Measurements from ENCODE around the gene MEF2A. TPM values are rescaled to one million over a fixed set of nuclear protein-coding genes. Genes with fewer than 3 reads are reported as not detected.
A peak's percentile ranks its signal among the peaks of the same experiment; 100 is the strongest.

MEF2A gene
- total and polyA plus RNA-seq, 4 experiments from 2014 or later: 11.4 to 27.8 (median 22.7) TPM

DNA sequence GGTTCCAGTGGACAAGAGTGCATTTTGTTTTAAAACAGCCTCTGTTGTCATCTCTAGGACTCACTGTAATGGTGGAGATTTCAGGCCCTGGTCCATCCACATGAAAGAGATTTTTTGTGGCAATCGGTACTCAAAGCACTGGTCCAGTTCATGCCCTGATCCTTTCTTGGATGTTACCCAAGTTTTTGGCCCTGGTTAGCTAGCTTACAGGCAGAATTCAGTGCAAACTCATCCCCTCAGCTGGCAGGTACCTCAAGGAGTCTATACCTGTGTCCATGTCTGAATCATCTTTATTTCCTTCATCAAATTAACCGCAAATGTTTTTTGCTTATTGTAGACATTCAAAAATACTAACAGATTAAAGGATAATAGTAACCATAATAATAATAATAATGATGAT, 13.7 kb upstream of the MEF2A start:
- Histone ChIP-seq H3K36me3 (ENCODE audit: insufficient read depth, low read length) (no peaks in the 10 kb centered on the region), H3K9me3 (ENCODE audit: control insufficient read depth in 1 of 2, low read length in 2 of 2) (no peaks in the 10 kb centered on the region), H3K27me3 (ENCODE audit: insufficient read depth, low read length) (no peaks in the 10 kb centered on the region), H3K27ac (ENCODE audit: low read depth, low read length) (no peak overlapping the region), H3K4me1 (ENCODE audit: insufficient read depth, low read length) (no peaks in the 10 kb centered on the region), H3K4me3 (ENCODE audit: low read length in 2 of 2) (no peak overlapping the region)
- no peaks in the 10 kb centered on the region for H3K4me1 Mint-ChIP-seq
- H3K4me3 Mint-ChIP-seq: no peak overlapping the region
- H3K27me3 Mint-ChIP-seq: peaks cover 2% of the 10 kb centered on the region in 2 donors
- CTCF ChIA-PET (ENCODE audit: partially characterized antibody): no interaction called here
- POLR2A ChIA-PET (ENCODE audit: partially characterized antibody): no interaction called here
- peaks cover 0 to 1% (median 0%) of the 10 kb centered on the region in 8 donors for H3K9me3 Mint-ChIP-seq
- intact Hi-C loops (cut with micrococcal nuclease): no loop called here
- H3K36me3 Mint-ChIP-seq: no peaks in the 10 kb centered on the region
- no peak for DNase-seq
- no peak overlapping the region for H3K27ac Mint-ChIP-seq

DNA sequence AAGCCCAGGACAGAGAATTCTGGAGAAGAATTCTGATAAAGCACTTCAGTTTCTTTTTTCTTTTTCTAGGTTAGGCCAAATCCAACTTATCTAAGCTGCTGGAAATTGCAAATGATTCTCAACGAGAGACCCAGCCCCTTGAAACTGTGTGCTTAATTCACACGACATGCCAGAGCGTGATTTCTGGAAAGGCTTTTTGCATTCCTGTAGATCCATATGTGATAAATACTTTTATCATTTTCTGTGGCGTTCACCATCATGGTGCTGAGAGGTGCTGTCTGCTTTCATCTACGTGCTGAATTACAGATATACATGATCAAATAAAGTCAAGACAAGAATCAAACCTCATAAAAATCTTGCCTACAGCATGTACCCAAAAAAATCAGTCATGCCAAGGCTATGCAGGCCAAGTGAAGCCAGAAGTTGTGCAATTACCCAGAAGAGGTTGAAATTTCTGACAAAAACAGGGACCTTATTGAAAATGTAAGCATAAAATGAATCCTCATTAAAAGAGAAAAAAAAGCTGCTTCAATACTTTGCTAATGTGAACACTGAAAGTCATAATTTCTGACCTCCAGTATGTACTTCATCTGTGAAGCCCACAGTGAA, 10.8 kb upstream of the MEF2A start:
- no peak for DNase-seq
- H3K27me3 Mint-ChIP-seq: peaks cover 0 to 2% of the 10 kb centered on the region in 2 donors
- POLR2A ChIA-PET (ENCODE audit: partially characterized antibody): no interaction called here
- H3K9me3 ChIP-seq (ENCODE audit: control insufficient read depth in 1 of 2, low read length in 2 of 2): no peaks in the 10 kb centered on the region
- no peaks in the 10 kb centered on the region for H3K4me1 Mint-ChIP-seq
- intact Hi-C loops (cut with micrococcal nuclease): no loop called here
- H3K4me1 ChIP-seq (ENCODE audit: insufficient read depth, low read length): no peaks in the 10 kb centered on the region
- H3K4me3 Mint-ChIP-seq: no peak overlapping the region
- H3K36me3 Mint-ChIP-seq: no peaks in the 10 kb centered on the region
- no peak overlapping the region for H3K27ac ChIP-seq (ENCODE audit: low read depth, low read length)
- CTCF ChIA-PET (ENCODE audit: partially characterized antibody): no interaction called here
- H3K36me3 ChIP-seq (ENCODE audit: insufficient read depth, low read length): no peaks in the 10 kb centered on the region
- H3K4me3 ChIP-seq (ENCODE audit: low read length in 2 of 2): no peak overlapping the region
- no peaks in the 10 kb centered on the region for H3K9me3 Mint-ChIP-seq
- H3K27ac Mint-ChIP-seq: no peak overlapping the region
- H3K27me3 ChIP-seq (ENCODE audit: insufficient read depth, low read length): no peaks in the 10 kb centered on the region

DNA sequence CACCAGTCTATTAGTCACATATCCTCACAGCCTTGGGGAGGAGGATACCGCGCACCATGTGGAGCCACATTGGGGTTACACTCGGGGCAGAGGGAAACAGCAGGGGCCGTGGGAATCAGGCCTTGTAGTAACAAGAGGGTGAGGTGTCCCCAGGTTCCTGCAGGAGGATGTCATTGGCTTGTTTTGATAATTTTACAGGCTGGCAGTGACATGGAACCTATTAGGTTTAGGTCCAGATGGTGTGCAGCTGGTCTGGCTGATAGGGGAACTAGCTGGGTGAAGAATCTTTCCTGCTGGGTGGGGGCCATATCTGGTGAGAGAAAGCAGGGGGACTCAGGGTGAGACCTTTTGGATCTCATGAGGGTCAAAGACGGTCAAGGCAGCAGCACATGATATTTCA, 9.8 kb upstream of the MEF2A start:
- POLR2A ChIA-PET (ENCODE audit: partially characterized antibody): no interaction called here
- intact Hi-C loops (cut with micrococcal nuclease): no loop called here

DNA sequence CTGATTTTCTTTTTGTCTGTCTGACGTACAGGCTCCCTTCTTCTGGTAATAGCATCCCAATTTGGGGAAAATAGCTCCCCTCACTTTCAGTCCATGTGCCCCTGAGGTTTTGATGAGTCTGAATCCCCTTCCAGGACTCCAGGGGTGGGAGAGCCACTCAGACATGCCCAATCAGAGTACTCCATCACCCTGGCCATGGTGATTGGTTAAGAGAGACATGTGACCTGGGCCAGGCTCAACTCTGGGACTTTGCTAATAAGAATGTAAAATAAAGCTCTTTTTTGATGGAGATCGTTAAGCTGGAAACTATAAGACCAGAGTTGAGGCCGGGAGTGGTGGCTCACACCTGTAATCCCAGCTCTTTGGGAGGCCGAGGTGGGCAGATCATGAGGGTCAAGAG, 9.2 kb upstream of the MEF2A start:
- no peak overlapping the region for H3K4me3 Mint-ChIP-seq
- Histone ChIP-seq H3K9me3 (ENCODE audit: control insufficient read depth in 1 of 2, low read length in 2 of 2) (no peaks in the 10 kb centered on the region), H3K4me3 (ENCODE audit: low read length in 2 of 2) (no peak overlapping the region), H3K27ac (ENCODE audit: low read depth, low read length) (no peak overlapping the region), H3K36me3 (ENCODE audit: insufficient read depth, low read length) (no peaks in the 10 kb centered on the region), H3K4me1 (ENCODE audit: insufficient read depth, low read length) (no peaks in the 10 kb centered on the region), H3K27me3 (ENCODE audit: insufficient read depth, low read length) (no peaks in the 10 kb centered on the region)
- H3K36me3 Mint-ChIP-seq: no peaks in the 10 kb centered on the region
- no peak for DNase-seq
- H3K9me3 Mint-ChIP-seq: no peaks in the 10 kb centered on the region
- POLR2A ChIA-PET (ENCODE audit: partially characterized antibody): no interaction called here
- intact Hi-C loops (cut with micrococcal nuclease): no loop called here
- CTCF ChIA-PET (ENCODE audit: partially characterized antibody): interaction anchor here (1.6 kb wide), 1 partner anchor 12 kb away, joined by 4 read pairs; no protein-coding TSS in a partner anchor
- no peaks in the 10 kb centered on the region for H3K4me1 Mint-ChIP-seq
- H3K27me3 Mint-ChIP-seq: peaks cover 0 to 2% of the 10 kb centered on the region in 2 donors
- peak overlapping the region in 1 of 7 donors; percentile 16 for H3K27ac Mint-ChIP-seq

More for the DNA sequence above, 9.8 kb upstream of the MEF2A start:
- Mint-ChIP-seq H3K27ac (no peak overlapping the region), H3K27me3 (peaks cover 0 to 2% of the 10 kb centered on the region in 2 donors), H3K4me3 (no peak overlapping the region), H3K4me1 (no peaks in the 10 kb centered on the region), H3K36me3 (no peaks in the 10 kb centered on the region), H3K9me3 (no peaks in the 10 kb centered on the region)
- DNase-seq: no peak
- Histone ChIP-seq H3K27ac (ENCODE audit: low read depth, low read length) (no peak overlapping the region), H3K4me1 (ENCODE audit: insufficient read depth, low read length) (no peaks in the 10 kb centered on the region), H3K36me3 (ENCODE audit: insufficient read depth, low read length) (no peaks in the 10 kb centered on the region), H3K27me3 (ENCODE audit: insufficient read depth, low read length) (no peaks in the 10 kb centered on the region), H3K4me3 (ENCODE audit: low read length in 2 of 2) (no peak overlapping the region), H3K9me3 (ENCODE audit: control insufficient read depth in 1 of 2, low read length in 2 of 2) (no peaks in the 10 kb centered on the region)
- CTCF ChIA-PET (ENCODE audit: partially characterized antibody): no interaction called here

DNA sequence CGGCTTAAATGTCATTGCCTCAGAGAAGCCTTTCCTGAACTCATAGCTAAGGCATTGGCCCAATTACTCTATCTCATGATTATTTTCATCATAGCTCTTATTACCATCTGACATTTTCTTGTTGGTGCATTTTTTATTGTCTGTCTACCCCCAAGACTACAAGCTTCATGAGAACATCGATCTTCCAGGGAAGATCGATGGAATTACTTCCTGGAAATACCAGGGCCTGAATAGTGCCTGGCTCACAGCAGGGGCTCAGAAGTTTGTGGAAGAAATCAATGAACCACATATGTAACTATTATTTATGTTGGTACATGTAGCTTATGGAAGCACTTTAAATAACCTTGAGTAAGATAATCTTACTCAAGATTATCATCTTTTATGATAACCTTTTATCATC, 7.7 kb upstream of the MEF2A start:
- no peak overlapping the region for H3K4me3 Mint-ChIP-seq
- no peak overlapping the region for H3K27ac Mint-ChIP-seq
- H3K36me3 Mint-ChIP-seq: no peaks in the 10 kb centered on the region
- no peak overlapping the region for H3K27ac ChIP-seq (ENCODE audit: low read depth, low read length)
- H3K9me3 ChIP-seq (ENCODE audit: control insufficient read depth in 1 of 2, low read length in 2 of 2): no peaks in the 10 kb centered on the region
- peaks cover 0 to 2% of the 10 kb centered on the region in 2 donors for H3K27me3 Mint-ChIP-seq
- no peaks in the 10 kb centered on the region for H3K27me3 ChIP-seq (ENCODE audit: insufficient read depth, low read length)
- no peak overlapping the region for H3K4me3 ChIP-seq (ENCODE audit: low read length in 2 of 2)
- no peaks in the 10 kb centered on the region for H3K4me1 ChIP-seq (ENCODE audit: insufficient read depth, low read length)
- ChIA-PET POLR2A (ENCODE audit: partially characterized antibody) (no interaction called here), CTCF (ENCODE audit: partially characterized antibody) (interaction anchor here (1.6 kb wide), 1 partner anchor 10 kb away, joined by 4 read pairs; no protein-coding TSS in a partner anchor)
- intact Hi-C loops (cut with micrococcal nuclease): no loop called here
- no peak for DNase-seq
- H3K36me3 ChIP-seq (ENCODE audit: insufficient read depth, low read length): no peaks in the 10 kb centered on the region
- H3K9me3 Mint-ChIP-seq: no peaks in the 10 kb centered on the region
- peaks cover 0 to 6% (median 3%) of the 10 kb centered on the region in 4 donors for H3K4me1 Mint-ChIP-seq

DNA sequence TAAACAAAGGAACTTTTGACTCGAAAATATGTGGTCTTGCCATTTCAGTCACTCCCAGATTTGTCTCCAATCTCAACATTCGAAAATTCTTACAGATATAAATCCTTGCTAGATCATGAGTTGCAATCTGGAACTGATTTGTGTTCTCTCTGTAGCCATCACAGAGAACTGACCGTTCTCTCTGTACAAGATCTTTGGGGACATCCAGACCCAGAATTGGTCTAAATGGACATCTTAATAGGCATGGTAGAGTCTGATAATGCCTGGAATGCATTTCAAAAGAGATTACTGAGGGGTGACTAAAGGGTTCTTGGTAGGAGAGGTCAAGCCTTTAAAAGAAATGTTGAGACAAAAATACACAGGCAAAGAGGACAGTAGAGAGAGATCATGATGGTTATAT, 7.2 kb upstream of the MEF2A start:
- POLR2A ChIA-PET (ENCODE audit: partially characterized antibody): no interaction called here
- peaks cover 0 to 2% of the 10 kb centered on the region in 2 donors for H3K27me3 Mint-ChIP-seq
- H3K4me3 Mint-ChIP-seq: no peak overlapping the region
- H3K36me3 ChIP-seq (ENCODE audit: insufficient read depth, low read length): no peaks in the 10 kb centered on the region
- intact Hi-C loops (cut with micrococcal nuclease): no loop called here
- H3K27ac ChIP-seq (ENCODE audit: low read depth, low read length): no peak overlapping the region
- H3K27me3 ChIP-seq (ENCODE audit: insufficient read depth, low read length): no peaks in the 10 kb centered on the region
- no peaks in the 10 kb centered on the region for H3K9me3 ChIP-seq (ENCODE audit: control insufficient read depth in 1 of 2, low read length in 2 of 2)
- CTCF ChIA-PET (ENCODE audit: partially characterized antibody): interaction anchor here (1.6 kb wide), 1 partner anchor 10 kb away, joined by 4 read pairs; no protein-coding TSS in a partner anchor
- H3K4me1 Mint-ChIP-seq: peaks cover 1 to 7% (median 4%) of the 10 kb centered on the region in 4 donors
- H3K27ac Mint-ChIP-seq: no peak overlapping the region
- DNase-seq: no peak
- no peaks in the 10 kb centered on the region for H3K4me1 ChIP-seq (ENCODE audit: insufficient read depth, low read length)
- H3K36me3 Mint-ChIP-seq: no peaks in the 10 kb centered on the region
- H3K9me3 Mint-ChIP-seq: no peaks in the 10 kb centered on the region
- H3K4me3 ChIP-seq (ENCODE audit: low read length in 2 of 2): no peak overlapping the region

DNA sequence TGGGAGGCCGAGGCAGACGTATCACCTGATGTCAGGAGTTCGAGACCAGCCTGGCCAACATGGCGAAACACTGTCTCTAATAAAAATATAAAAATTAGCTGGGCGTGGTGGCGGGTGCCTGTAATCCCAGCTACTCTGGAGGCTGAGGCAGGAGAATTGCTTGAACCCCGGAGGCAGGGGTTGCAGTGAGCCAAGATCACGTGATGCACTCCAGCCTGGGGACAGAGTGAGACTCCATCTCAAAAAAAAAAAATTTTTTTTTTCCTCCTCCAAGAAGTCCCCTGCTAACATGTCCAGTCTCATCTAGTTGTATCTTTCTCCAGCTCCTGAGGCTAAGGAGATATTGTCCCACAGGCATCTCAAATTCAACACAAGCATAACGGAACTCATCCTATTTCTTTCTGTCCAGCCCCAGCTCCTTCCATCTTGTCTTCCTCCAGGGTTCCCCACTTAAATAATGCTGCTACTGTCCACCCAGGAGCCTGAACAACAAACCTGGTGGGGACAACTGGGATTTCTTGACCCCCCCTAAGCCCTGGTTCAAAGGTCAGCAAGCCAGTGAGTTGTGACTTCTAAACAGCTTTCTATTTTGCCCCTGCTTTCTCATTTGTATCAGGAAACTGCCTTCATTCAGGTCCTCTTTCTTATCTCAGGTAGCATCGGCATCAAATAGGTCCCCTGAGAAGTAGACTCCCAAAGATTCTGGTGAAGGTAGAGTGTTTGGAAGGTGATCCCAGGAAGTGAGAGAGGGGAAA, 4.1 kb upstream of the MEF2A start:
- DNase-seq: no peak
- H3K27ac ChIP-seq (ENCODE audit: low read depth, low read length): no peak overlapping the region
- no peaks in the 10 kb centered on the region for H3K27me3 ChIP-seq (ENCODE audit: insufficient read depth, low read length)
- H3K4me1 Mint-ChIP-seq: peaks cover 11 to 23% (median 18%) of the 10 kb centered on the region in 4 donors
- intact Hi-C loops (cut with micrococcal nuclease): loop anchor here (10.0 kb wide), 2 partner anchors 117 to 1043 kb away; partner anchors contain the start of genes ASB7 and LINS1
- H3K4me1 ChIP-seq (ENCODE audit: insufficient read depth, low read length): peaks cover 8% of the 10 kb centered on the region
- CTCF ChIA-PET (ENCODE audit: partially characterized antibody): interaction anchor here (1.5 kb wide), 1 partner anchor 143 kb away, joined by 4 read pairs; no protein-coding TSS in a partner anchor
- H3K27ac Mint-ChIP-seq: peak overlapping the region in 1 of 7 donors; percentile 13
- H3K9me3 Mint-ChIP-seq: no peaks in the 10 kb centered on the region
- no peak overlapping the region for H3K4me3 Mint-ChIP-seq
- peaks cover 0 to 5% of the 10 kb centered on the region in 2 donors for H3K36me3 Mint-ChIP-seq
- H3K4me3 ChIP-seq (ENCODE audit: low read length in 2 of 2): no peak overlapping the region
- peaks cover 0 to 3% of the 10 kb centered on the region in 2 donors for H3K27me3 Mint-ChIP-seq
- H3K36me3 ChIP-seq (ENCODE audit: insufficient read depth, low read length): no peaks in the 10 kb centered on the region
- POLR2A ChIA-PET (ENCODE audit: partially characterized antibody): interaction anchor here (0.6 to 0.7 kb wide), 2 partner anchors 166 to 172 kb away, joined by 3 read pairs; partner anchors contain the start of gene LYSMD4
- no peaks in the 10 kb centered on the region for H3K9me3 ChIP-seq (ENCODE audit: control insufficient read depth in 1 of 2, low read length in 2 of 2)
